B cell (primary cell): ENCODE data around the gene ITPR2. TPM values are rescaled to one million over a fixed set of nuclear protein-coding genes. Genes with fewer than 3 reads are reported as not detected.

Experiments
- ATAC-seq: fragments of 200-7000 bp; cut with Tn5 transposase; one replicate; pipeline ENCODE4 v1.10.0; 2021; ENCODE audit warnings: low read depth, mild to moderate bottlenecking, moderate number of reproducible peaks, moderate library complexity
- CTCF ChIA-PET: fragments of 350-600 bp; sonication (Branson Sonifier 250); formaldehyde crosslinking; loops from one replicate; lab custom pipeline; 2021; ENCODE audit warnings: antibody characterized with exemption, inconsistent platforms; lab: Charles Lee
- POLR2A ChIA-PET: fragments of 350-600 bp; sonication (Branson Sonifier 250); formaldehyde crosslinking; loops from one replicate; lab custom pipeline; 2021; ENCODE audit warnings: antibody characterized with exemption; lab: Charles Lee
- DNase-seq: peaks from one replicate; pipeline ENCODE4 v3.0.0; 2013
- H2AFZ ChIP-seq: 2 replicates; pipeline ENCODE4 v1.6.1; 2012; ENCODE audit warnings: mild to moderate bottlenecking, low read depth, low read length; ENCODE audit not compliant: insufficient read depth, poor library complexity, severe bottlenecking
- H3K27ac ChIP-seq, 2 donors: 1 replicate in 1 of 2; 2 replicates in 1 of 2; pipeline ENCODE4 v1.5.1; 2012 to 2013; ENCODE audit warnings: low read length in 2 of 2, mild to moderate bottlenecking in 2 of 2, moderate library complexity in 1 of 2
- H3K27me3 ChIP-seq, 4 experiments: fragments of 200-600 bp in 1 of 4; sonication (generic) in 1 of 4; replicated peaks in 1 of 4; 1 replicate in 2 of 4; 2 replicates in 2 of 4; pipeline versions ENCODE4 v1.6.1 to v1.7.0; 2013 to 2016; ENCODE audit warnings: low read length in 3 of 4, mild to moderate bottlenecking in 2 of 4, mixed read lengths in 1 of 4, moderate library complexity in 1 of 4; ENCODE audit not compliant: insufficient read depth in 4 of 4, control insufficient read depth in 3 of 4; ENCODE audit errors: control extremely low read depth in 1 of 4
- H3K36me3 ChIP-seq, 2 experiments: replicated peaks in 1 of 2; 1 replicate in 1 of 2; 2 replicates in 1 of 2; pipeline versions ENCODE4 v1.6.1 to v1.7.1; 2013; ENCODE audit warnings: low read length in 1 of 2; ENCODE audit not compliant: insufficient read depth in 2 of 2, control insufficient read depth in 1 of 2; ENCODE audit errors: control extremely low read depth in 1 of 2, extremely low read depth in 1 of 2
- H3K4me1 ChIP-seq, 2 donors: fragments of 200-600 bp in 1 of 2; sonication (generic) in 1 of 2; 1 replicate in 1 of 2; 2 replicates in 1 of 2; pipeline versions ENCODE4 v1.5.1 to v1.6.1; 2013 to 2017; ENCODE audit warnings: low read length in 2 of 2; ENCODE audit not compliant: control insufficient read depth in 2 of 2, insufficient read depth in 2 of 2
- H3K4me2 ChIP-seq: replicated peaks from 2 replicates; pipeline ENCODE3; 2012; ENCODE audit warnings: mild to moderate bottlenecking, low read depth, low read length; ENCODE audit not compliant: poor library complexity, severe bottlenecking
- H3K4me3 ChIP-seq, 5 experiments: fragments of 200-600 bp in 1 of 5; sonication (generic) in 1 of 5; 1 replicate in 3 of 5; 2 replicates in 2 of 5; pipeline versions ENCODE4 v1.5.1 to v1.7.0; 2011 to 2016; ENCODE audit warnings: low read length in 4 of 5, mild to moderate bottlenecking in 4 of 5, low read depth in 2 of 5, control low read depth in 1 of 5, moderate library complexity in 1 of 5; ENCODE audit not compliant: insufficient read depth in 1 of 5; ENCODE audit errors: control extremely low read depth in 1 of 5, extremely low read depth in 1 of 5
- H3K79me2 ChIP-seq: fragments of 200-600 bp; sonication (generic); one replicate; pipeline ENCODE4 v1.6.0; 2016; ENCODE audit warnings: low read length; ENCODE audit not compliant: control insufficient read depth, insufficient read depth
- H3K9ac ChIP-seq: fragments of 200-600 bp; sonication (generic); 2 replicates; pipeline ENCODE4 v1.6.1; 2017; ENCODE audit warnings: mild to moderate bottlenecking, low read length, moderate library complexity
- H3K9me3 ChIP-seq, 3 donors: one replicate each; pipeline versions ENCODE4 v1.6.1 to v1.7.1; 2013; ENCODE audit warnings: low read length in 2 of 3; ENCODE audit not compliant: control insufficient read depth in 2 of 3, insufficient read depth in 1 of 3; ENCODE audit errors: control extremely low read depth in 1 of 3
- H4K20me1 ChIP-seq: 2 replicates; pipeline ENCODE4 v1.6.0; 2012; ENCODE audit warnings: mild to moderate bottlenecking, low read length; ENCODE audit not compliant: insufficient read depth, control insufficient read depth, poor library complexity, severe bottlenecking
- H3K27ac Mint-ChIP-seq: one replicate; pipeline ENCODE4 v1.8.0; 2021; ENCODE audit warnings: mixed read lengths
- H3K27me3 Mint-ChIP-seq: one replicate; pipeline ENCODE4 v1.8.0; 2021; ENCODE audit warnings: mixed read lengths
- H3K4me1 Mint-ChIP-seq: one replicate; pipeline ENCODE4 v1.8.0; 2021; ENCODE audit warnings: mixed read lengths
- H3K4me3 Mint-ChIP-seq: one replicate; pipeline ENCODE4 v1.8.0; 2021; ENCODE audit warnings: mixed read lengths
- H3K9me3 Mint-ChIP-seq: one replicate; pipeline ENCODE4 v1.8.0; 2022; ENCODE audit warnings: mixed read lengths; ENCODE audit not compliant: insufficient read depth
- CTCF ChIP-seq: fragments of 200-600 bp; IDR thresholded peaks from one replicate; pipeline ENCODE4 v1.8.0; 2022; ENCODE audit warnings: antibody characterized with exemption, mild to moderate bottlenecking
- EZH2 ChIP-seq: IDR thresholded peaks from 2 replicates; pipeline ENCODE4 v1.6.1; 2012; ENCODE audit warnings: borderline replicate concordance, low read depth, mild to moderate bottlenecking, moderate library complexity, low read length; ENCODE audit not compliant: insufficient read depth, poor library complexity, severe bottlenecking
- WGBS: methylation state at CpG from one replicate; pipeline ENCODE4 v1.1.5; 2013; ENCODE audit warnings: missing lambda C conversion rate; ENCODE audit not compliant: insufficient coverage; 5-methylcytosine and 5-hydroxymethylcytosine counted together
- intact Hi-C: fragments of 100-400 bp; cut with micrococcal nuclease; formaldehyde crosslinking; loops from one replicate; pipeline ENCODE4 v1.10.0; 2022
- polyA plus RNA-seq: library from polyadenylated mRNA; depleted of rRNA; stranded (reverse); fragments of >200 nt; gene quantifications from 2 replicates; pipeline ENCODE4 v1.2.3, GENCODE V29; 2012
- total RNA-seq, 2 donors: library from RNA; stranded (reverse); fragments of 120-200 nt in 1 of 2; gene quantifications; 1 replicate in 1 of 2; 2 replicates in 1 of 2; pipeline versions ENCODE4 v1.2.3 to v1.2.4, GENCODE V29; 2013 to 2022

The ITPR2 gene
- total and polyA plus RNA-seq, 2 donors (not counting 1 experiment from before 2014, with no cell fraction given), result 4.3 to 113 TPM

- H3K4me2 ChIP-seq, result no peak overlapping the region
- DNase-seq (no peak), ATAC-seq (no peak)
- H3K9me3 Mint-ChIP-seq, result no peaks in the 10 kb centered on the region
- no peaks in the 10 kb centered on the region for H3K27me3 Mint-ChIP-seq
- H4K20me1 ChIP-seq, result no peaks in the 10 kb centered on the region
- intact Hi-C loops, result no loop called here
- H3K27ac ChIP-seq, result no peak overlapping the region
- no peaks in the 10 kb centered on the region for H3K79me2 ChIP-seq
- H3K4me1 Mint-ChIP-seq, result no peaks in the 10 kb centered on the region
- WGBS, result no CpG with 5 or more reads among the region's 1 CpG
- H3K9ac ChIP-seq, result no peak overlapping the region
- H3K9me3 ChIP-seq, result no peaks in the 10 kb centered on the region
- H3K36me3 ChIP-seq, result no peaks in the 10 kb centered on the region
- CTCF ChIA-PET, result interaction anchor here (1.4 kb wide), 1 partner anchor 249 kb away, joined by 3 read pairs; no protein-coding TSS in a partner anchor
- no peak overlapping the region for H2AFZ ChIP-seq
- no peak overlapping the region for H3K4me3 Mint-ChIP-seq
- no peaks in the 10 kb centered on the region for H3K27me3 ChIP-seq
- POLR2A ChIA-PET, result no interaction called here
- H3K4me3 ChIP-seq, result no peak overlapping the region
- no peak for TF ChIP-seq EZH2
- no peak for TF ChIP-seq CTCF
- H3K27ac Mint-ChIP-seq, result no peak overlapping the region
- H3K4me1 ChIP-seq, result no peaks in the 10 kb centered on the region
Measured at GRCh38 chr12:26367991-26368730, 464.8 kb downstream of the ITPR2 start.

DNA sequence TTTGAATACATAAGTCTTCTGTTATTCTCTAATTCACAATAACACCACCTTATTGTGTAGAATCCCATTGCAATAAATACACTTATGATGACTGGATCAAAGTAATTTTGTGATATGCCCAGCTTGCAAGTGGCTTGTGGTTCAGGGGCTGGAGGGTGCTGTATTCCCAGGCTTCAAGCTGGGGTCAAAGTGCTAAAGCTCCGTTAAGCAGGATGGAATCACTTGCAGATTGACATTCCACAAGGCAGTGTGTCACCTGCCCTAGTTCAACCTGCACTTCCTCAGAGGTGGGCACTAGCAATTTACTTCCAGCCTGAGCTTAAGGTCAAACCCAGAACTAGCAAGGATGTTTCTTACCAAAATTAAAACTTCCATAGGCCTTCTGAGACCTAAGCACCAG lies 471.0 kb downstream of the ITPR2 start:
- no peak for ATAC-seq
- Histone ChIP-seq H2AFZ (no peak overlapping the region), H3K36me3 (no peaks in the 10 kb centered on the region), H3K27ac (no peak overlapping the region), H3K79me2 (no peaks in the 10 kb centered on the region), H3K9ac (no peak overlapping the region), H3K9me3 (no peaks in the 10 kb centered on the region), H4K20me1 (no peaks in the 10 kb centered on the region), H3K4me1 (no peaks in the 10 kb centered on the region), H3K27me3 (no peaks in the 10 kb centered on the region), H3K4me3 (no peak overlapping the region), H3K4me2 (no peak overlapping the region)
- intact Hi-C loops, result no loop called here
- no peak overlapping the region for H3K4me3 Mint-ChIP-seq
- H3K4me1 Mint-ChIP-seq, result no peaks in the 10 kb centered on the region
- no peak for TF ChIP-seq CTCF
- TF ChIP-seq EZH2, result no peak
- ChIA-PET CTCF (no interaction called here), POLR2A (no interaction called here)
- WGBS, result 100% methylated on average over 1 of the region's 1 CpG
- H3K27ac Mint-ChIP-seq, result no peak overlapping the region
- H3K9me3 Mint-ChIP-seq, result no peaks in the 10 kb centered on the region
- no peaks in the 10 kb centered on the region for H3K27me3 Mint-ChIP-seq
- DNase-seq, result no peak
